GM15510 (cell line): ENCODE results near the gene SAMD10.

Experiments used
- POLR2A ChIP-seq: IDR thresholded peaks from 3 replicates; pipeline ENCODE4 v1.6.1; 2011; ENCODE audit warnings: borderline replicate concordance; ENCODE audit not compliant: insufficient read length; ENCODE audit errors: extremely low read depth

SAMD10 gene

DNA sequence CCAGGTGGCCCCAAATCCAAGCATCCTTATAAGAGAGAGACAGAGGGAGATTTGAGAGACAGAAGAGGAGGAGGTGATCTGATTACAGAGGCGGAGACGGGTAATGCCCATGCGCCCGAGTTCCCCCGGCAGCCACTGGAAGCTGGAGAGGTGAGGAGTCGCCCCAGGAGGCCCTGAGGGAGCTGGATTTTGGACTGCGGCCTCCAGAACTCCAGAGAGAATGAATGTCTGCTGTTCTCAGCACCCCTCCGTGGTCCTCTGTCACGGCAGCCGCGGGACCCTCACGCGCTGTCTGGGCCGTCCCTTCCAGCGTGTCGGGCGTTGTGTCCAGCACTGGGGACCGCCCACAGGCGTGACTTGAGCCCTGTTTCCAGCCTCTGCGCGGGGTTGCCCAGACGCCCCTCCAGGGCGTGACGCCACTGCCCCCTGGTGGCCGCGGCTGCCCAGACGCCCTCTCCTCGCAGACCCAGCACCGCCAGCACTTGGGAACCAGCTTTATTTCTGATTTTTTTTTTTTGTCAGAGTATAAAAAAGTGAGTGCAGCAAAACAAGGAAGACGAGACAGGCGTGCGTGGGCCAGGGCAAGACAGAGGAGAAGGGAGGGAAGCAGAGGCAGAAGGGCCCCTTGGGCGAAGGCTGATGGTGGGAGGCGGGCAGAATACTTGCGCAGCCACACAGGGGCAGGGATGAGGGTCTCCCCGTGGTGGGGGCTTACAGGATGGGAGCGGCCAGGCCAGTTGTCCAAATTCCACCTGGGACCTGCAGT lies 5.6 kb downstream of the SAMD10 start:
- no peak for TF ChIP-seq POLR2A

DNA sequence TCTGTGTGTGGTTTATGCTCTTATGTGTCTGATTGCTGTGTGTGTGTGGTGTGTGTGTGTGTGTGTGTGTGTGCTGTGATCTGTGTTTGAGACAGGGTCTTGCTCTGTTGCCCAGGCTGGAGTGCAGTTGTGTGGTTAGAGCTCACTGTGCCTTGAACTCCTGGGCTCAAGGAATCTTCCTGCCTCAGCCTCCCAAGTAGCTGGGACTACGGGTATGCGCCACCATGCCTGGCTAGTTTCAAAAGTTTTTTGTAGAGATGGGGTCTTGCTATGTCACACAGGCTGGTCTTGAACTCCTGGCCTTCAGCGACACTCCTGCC lies 6.3 kb downstream of the SAMD10 start:
- no peak for TF ChIP-seq POLR2A

- TF ChIP-seq POLR2A = no peak
Observed at GRCh38 chr20:63972312-63973159, 6.9 kb downstream of the SAMD10 start.

DNA sequence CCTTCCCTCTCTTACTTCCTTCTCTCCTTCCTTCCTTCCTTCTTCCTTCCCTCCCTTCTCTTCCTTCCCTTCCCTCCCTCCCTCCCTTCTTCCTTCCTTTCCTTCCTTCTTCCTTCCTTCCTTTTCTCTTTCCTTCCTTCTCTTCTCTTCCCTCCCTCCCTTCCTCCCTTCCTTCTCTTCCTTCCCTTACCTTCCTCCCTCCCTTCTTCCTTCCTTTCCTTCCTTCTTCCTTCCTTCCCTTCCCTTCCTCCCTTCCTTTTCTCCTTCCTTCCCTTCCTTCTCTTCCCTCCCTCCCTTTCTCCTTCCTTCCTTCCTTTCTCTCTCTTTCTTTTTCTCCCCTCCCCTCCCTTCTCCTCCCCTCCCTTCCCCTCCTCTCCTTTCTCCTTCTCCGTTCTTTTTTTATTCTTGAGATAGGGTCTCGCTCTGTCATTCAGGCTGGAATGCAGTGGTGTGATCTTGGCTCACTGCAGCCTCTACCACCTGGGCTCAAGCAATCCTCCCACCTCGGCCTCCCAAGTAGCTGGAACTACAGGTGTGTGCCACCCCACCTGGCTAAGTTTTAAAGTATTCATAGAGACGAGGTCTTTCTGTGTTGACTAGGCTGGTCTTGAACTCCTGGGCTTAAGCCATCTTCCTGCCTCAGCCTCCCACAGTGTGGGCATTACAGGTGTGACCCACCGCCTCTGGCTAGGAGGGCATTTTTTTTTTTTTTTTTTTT lies 8.6 kb downstream of the SAMD10 start:
- no peak for TF ChIP-seq POLR2A

DNA sequence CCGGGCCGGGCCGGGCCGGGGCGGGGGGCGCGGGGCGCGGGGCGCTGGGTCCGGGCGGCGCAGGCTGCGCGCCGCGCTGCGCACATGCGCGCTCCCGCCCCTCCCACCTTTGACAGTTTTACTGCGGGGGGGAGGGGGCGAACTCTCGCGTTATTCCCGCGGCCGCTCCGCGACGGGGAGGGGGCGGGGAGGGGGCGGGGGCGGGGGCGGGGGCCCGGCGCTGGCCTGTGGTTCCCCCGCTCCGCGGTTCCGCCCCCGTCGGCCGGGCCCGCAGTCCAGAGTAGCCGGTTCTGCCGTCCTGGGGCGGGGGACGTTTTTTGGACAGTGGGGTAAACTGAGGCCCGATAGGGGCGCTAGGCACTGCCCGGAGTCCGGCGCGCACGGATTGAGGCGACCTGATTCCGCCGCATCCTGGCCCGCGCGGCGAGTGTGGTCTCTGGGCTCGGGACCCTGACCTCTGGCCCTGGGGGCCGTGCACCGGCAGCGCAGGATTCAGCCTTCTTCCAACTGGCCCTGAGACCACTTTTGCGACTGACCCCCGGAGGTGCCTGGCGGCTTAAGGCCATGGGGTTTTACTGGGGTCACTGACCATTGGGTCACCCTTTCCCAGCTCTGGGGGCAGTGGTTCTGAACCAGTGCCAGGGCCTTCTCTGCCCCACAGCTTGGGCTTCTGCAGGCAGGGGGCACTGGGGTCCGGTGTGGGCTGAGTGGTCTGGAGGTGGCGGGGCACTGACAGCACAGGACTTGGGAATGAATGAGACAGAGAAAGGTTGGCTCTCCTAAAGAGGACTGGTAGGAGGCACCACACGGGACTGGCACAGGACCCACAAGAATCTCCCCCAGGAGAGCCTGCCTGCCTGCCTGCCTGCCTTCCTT lies 9.4 kb downstream of the SAMD10 start, which contains the start of gene ZNF512B:
ZNF512B (minus strand) TSS at position 93 of the 876 bp plus-strand sequence. CDS start 1,980 bp downstream, outside the sequence.
- no peak for TF ChIP-seq POLR2A

- TF ChIP-seq POLR2A = no peak
Observed at GRCh38 chr20:63968928-63969760, 10.3 kb downstream of the SAMD10 start.

- TF ChIP-seq POLR2A = no peak
Observed at GRCh38 chr20:63968136-63968927, 11.1 kb downstream of the SAMD10 start.

DNA sequence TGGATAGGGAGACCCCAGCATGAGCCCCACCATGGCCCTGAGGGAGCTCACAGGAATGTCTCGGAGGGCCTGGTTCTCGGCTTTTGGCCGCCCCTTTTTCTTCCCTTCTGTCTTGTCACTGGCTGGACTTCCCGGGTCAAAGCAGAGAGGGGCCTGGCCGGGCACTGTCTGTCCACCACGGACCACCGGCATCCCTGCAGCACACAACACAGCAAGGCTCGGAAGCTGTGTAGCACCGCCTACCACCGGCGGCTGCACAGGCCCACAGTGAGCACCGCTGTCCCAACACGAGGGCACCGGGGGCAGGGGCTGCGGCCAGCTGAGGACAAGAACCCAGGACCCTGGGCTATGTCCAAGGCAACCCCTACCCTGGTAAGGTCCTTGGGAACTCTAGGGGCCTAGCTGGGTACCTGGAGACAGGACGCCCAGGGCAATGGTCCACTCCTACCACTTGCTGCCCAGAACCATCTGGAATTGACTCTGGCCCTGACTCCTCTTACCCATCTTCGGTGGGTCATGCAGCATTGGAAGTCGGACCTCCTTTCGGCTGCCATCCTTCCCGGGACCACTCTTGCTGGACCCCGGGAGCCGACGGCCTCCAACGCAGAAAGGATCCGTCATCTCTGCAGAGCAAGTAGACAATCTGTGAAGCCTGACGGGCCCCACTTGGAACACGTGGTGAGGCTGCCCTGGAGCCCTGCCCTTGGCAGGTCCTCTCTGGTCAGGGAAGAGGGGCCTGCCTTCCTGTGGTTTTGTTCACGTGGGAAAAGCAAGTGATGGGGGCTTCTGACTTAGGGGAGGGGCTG lies 11.9 kb downstream of the SAMD10 start:
- no peak for TF ChIP-seq POLR2A

GRCh38 chr20:63966944-63967322 lies 12.5 kb downstream of the SAMD10 start:
- no peak for TF ChIP-seq POLR2A

GRCh38 chr20:63966172-63966943 lies 13.1 kb downstream of the SAMD10 start:
- TF ChIP-seq POLR2A = no peak

GRCh38 chr20:63964412-63964811 lies 15.0 kb downstream of the SAMD10 start:
- TF ChIP-seq POLR2A = no peak

DNA sequence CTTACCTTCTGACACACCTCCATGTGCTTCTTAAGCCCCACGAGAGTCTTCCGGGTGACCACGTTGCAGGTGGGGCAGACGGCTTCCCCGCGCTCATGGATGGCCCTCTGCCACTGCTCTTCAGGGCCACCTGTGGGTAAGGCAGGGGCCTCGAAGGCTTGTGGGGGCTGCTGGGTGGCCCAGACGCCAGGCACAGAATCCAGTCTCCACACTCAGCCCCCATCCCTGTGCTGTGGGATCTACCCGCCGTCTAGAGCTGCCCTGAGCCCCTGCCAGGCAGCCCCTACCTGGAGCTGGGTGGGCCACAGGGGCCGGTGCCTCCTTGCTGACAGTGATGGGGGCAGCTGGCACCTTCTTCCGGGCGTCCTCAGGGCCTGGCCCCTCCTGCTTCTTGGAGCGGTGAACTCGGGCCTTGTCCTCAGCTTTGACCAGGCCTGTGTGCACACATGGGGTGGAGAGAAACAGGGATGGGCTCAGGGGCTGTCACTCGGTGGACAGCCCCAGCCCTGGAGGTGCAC lies 15.6 kb downstream of the SAMD10 start:
- no peak for TF ChIP-seq POLR2A

DNA sequence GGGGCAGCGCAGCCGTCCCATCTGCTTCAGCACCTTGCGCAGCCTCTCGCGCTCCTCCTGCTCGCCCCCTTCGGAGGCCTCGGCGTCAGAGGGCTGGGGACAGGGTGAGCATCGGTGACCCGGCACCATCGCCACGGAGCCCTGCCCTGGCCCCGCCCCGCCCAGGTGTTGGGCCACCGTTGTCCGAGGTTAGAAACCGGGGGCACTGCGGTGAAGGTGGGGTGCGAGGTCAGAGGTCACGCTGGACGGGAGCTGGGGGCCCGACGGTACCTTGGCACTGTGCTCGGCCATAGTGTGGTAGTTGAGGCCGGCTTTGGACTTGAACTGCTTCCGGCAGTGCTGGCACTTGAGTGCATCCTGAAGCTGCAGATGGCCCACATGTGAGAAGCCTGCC lies 16.1 kb downstream of the SAMD10 start:
- no peak for TF ChIP-seq POLR2A
